Stimulated activated CD4-positive, alpha-beta T cell treated with anti-CD3 and anti-CD28 coated beads, TNF-alpha, amount 100 ng/mL, for 48 hours (primary cell): ENCODE data around the gene TYSND1.
"Not testable (repeated sequence)": the region's sequence is repeated elsewhere in the genome, so short reads cannot be mapped to it uniquely, and the experiment has no call there.

Experiments
- DNase-seq, 3 donors: peaks; one replicate each; pipeline ENCODE4 v3.0.0-alpha.2; 2020; ENCODE audit warnings: low read depth in 3 of 3

TYSND1 gene, protein sequence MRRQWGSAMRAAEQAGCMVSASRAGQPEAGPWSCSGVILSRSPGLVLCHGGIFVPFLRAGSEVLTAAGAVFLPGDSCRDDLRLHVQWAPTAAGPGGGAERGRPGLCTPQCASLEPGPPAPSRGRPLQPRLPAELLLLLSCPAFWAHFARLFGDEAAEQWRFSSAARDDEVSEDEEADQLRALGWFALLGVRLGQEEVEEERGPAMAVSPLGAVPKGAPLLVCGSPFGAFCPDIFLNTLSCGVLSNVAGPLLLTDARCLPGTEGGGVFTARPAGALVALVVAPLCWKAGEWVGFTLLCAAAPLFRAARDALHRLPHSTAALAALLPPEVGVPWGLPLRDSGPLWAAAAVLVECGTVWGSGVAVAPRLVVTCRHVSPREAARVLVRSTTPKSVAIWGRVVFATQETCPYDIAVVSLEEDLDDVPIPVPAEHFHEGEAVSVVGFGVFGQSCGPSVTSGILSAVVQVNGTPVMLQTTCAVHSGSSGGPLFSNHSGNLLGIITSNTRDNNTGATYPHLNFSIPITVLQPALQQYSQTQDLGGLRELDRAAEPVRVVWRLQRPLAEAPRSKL

DNA sequence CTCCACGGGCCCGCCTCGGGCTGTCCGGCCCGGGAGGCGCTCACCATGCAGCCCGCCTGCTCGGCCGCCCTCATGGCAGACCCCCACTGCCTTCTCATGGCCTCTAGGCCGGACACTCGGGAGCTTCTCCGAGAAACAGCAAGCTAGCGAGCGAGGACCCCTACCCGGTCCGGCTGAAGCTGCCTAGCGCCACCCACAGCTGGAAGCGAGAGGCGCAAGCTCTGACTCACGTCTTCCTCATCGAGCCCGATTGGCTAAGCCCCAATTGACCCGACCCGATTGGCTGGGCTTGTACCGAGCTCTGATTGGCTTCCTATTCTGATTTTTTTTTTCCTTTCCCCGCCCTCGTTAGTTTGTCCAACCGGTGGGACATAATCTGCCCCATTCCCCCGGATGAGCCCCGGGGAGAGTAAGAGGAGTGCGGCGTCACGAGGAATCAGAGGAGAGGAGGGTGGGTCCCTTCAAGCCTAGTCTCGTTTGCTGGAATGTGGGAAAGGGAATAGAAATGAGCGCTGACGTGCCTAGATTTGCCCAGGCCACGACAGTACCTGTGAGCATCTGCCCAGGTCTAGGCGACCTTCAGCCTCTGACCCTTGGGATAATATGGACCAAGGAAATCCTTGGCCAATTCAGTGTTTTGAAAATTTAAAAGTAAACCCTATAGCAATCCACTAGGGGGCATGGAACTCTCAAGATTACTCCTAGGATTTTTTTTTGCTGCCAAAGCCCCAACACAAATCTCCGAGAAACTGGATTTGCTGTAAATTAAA, at the start of gene TYSND1:
TYSND1 (minus strand) TSS at position 212 of the 770 bp plus-strand sequence; CDS start at position 98, 114 bp downstream.
- peak; percentile 80 to 92 (median 87) for DNase-seq

DNA sequence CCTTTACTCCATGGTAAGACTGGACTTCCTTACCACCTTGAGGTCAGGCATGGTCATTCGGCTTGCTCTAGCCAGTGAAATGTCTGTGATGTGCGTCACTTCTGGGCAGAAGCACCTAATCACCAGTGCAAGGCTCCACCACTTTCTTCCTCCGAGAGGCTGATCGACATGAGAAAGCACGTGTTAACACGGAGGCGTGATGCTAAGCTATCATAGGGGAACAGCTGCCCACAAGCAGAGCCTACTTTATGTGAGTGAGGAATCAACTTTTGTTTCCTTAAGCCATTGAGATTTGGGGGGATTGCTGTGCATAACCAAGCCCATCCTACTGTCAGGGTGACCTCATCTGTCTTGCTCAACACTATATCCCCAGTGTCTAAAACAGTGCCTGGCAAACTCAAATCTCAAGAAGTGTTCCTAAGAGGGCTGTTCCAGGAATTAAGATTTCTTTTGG, 46.9 kb upstream of the TYSND1 start:
- DNase-seq, result no peak

DNA sequence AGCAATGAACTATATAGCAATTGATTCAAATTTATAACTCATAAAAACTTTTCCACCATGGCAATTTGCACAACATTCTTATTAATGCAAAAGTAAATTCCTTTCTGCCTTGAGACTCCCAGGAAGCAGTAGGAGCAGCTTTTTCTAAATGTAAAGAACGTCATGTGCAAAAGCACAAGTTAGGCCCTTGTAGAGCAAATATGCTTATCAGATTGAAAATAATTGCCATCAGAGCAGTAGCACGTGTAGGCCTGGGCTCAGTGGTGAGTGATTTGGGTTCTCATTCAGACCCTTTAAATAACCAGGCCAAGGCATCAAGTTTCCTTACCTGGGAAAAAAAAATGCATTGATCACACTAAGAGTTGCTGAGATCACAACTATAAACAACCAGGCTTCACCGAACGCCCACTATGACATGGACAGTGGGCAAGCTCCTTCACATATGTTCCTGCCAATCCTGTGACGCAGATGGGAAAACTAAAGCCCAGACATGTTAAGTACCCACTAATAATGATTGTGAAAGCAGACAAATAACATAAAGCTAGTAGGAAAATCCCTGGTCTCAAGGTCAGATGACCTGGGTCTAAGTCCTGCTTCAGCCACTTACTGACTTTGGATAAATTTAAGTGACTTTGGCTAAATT, 45.9 kb upstream of the TYSND1 start:
- no peak for DNase-seq

DNA sequence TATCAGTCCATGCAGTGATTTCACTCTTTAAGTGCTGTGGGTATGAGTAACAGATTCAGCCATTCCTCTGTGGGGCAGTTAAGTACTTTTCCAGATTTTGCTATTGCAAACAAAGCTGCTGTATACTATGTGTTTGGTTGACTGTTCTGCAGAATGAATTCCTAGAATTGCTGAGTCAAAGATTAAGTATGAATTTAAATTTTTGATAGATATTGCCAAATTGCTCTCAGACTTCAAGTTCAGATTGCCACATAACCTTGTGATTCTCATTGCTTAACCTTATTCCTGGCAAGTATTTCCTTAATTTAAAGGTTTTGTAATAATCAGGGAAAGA, 45.4 kb upstream of the TYSND1 start:
- no peak for DNase-seq

DNA sequence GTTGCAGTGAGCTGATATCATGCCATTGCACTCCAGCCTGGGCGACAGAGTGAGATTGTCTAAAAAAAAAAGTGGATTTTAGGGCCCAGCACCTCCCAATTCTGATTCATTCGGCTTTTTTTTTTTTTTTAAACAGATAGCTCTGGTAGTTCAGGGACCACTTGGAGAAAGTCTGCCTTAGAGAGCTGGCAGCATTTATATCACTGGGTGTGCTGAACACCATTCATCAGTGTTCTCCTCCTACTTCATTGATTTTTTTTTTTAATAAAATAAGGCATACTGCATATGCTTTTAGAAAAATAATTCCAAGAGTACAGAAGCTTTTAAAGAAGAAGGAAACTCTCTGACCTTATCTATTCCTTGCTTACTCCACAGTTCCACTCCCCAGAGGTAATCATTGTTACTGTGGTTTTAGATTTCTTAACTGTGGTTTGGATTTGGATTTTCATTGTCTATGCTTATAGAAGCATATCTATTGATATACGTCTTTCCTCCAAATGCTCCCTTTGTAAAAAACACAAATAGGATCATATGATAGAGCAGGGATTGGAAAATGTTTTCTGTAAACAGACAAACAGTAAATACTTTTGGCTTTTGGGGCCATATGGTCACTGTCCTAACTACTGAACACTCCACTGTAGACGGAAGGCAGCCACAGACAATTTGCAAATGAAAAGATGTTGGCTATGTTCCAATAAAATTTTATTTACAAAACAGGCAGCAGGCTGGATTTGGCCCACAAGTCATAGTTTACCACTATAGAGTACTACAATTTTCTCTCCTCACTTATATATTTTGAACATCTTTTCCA, 44.9 kb upstream of the TYSND1 start:
- DNase-seq, result no peak

DNA sequence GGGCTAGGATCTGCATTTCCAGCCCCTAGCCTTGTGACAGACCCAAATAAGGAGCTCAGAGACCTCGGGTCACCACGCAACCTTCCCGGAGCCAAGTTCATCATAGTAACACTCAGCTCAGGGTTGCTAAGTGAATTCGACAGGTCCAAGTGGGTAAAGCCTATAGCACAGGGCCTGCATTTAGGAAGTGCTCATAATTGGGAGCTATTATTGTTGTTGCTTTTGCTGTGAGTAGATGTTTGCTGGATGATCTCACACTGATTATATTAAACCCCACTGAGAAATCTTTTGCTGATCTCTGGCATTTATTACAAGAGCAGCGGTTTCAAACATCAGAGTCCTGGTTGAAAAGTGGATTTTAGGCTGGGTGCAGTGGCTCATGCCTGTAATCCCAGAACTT, 44.1 kb upstream of the TYSND1 start:
- no peak for DNase-seq

DNA sequence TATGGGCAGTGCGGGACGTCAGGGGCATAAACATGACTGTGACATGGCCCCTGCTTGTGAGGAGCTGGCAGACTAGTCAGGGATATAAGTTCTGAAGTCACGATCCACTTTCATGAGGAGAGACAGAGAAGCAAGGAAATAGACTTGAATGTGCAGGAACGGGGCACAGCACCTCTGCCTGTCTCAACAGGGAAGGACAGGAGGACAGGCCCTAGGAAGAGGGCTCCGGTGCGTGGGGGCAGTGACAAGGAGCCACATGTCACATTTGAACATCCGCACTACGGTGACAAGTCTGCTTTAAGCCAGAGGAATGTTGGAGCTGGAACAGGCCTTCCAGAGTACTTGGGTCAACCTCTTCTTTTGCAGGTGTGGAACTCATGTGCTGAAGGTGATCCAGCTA, 43.6 kb upstream of the TYSND1 start:
- DNase-seq, result no peak

DNA sequence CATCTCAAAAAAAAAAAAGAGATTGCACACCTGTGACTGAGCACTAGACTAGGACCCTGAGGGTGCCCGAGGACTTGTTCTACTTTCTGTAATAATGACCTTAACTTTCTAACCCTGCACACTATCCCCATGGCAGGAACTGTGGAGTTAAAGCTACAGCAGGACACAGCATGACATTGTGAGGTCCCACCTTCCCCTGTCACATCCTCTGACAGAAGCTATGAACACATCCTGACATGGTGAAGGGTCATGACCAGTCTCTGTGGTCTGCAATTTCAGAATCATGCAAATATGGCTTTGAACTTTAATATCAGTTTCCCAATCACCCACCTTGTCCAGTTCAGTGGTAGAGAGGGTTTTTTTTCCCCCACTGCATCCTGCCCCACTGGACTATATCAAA, 42.3 kb upstream of the TYSND1 start:
- no peak for DNase-seq

DNA sequence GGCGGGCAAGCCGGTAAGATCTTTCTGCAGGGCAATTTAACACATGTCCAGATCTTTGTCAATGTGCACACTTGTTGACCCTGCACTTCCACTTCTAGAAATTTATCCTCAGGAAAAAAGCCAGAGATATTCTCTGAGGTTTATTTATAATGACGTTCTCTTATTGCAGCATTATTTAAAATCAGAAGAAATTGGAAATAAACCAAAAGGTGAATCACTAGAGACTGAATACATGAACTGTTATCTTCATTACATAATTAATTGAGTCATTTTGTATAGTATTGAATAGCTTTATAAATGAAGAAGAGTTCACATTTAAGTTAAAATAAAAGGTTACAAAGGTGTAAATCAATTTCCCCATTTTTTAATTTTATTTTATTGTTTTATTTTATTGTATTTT, 40.1 kb upstream of the TYSND1 start:
- no peak for DNase-seq

DNA sequence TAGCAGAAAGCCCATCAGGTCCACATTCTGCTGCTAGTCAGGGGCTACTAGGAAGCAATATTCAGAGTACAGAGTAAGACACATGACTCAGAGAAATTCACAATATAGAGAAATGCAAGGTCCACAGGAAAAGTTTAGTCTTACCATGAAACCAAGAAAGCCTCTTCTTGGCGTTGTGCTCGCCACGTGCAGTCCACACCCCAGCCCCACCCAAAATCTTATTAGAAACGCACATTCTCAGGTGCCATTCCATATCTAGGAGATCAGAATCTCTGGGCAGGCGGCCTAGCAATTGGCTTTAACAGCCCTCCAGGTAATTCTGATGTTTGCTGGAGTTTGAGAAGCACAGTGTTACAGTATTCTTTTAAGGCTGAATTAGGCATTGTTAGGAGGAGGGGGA, 39.6 kb upstream of the TYSND1 start:
- no peak for DNase-seq

DNA sequence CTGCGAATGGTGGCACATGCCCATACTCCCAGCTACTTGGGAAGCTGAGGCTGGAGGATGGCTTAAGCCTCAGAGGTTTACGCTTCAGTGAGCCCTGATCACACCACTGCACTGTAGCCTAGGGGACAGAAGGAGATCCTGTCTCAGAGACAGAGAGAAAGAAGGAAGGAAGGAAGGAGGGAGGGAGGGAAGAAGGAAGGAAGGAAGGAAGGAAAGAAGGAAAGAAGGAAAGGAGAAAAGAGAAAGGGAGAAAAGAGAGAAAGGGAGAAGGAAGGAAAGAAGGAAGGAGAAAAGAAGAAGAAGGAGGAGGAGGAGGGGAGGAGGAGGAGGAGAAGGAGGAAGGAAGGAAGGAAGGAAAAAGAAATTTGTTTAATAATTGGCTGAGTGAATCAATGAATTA, 36.8 kb upstream of the TYSND1 start:
- no peak for DNase-seq

DNA sequence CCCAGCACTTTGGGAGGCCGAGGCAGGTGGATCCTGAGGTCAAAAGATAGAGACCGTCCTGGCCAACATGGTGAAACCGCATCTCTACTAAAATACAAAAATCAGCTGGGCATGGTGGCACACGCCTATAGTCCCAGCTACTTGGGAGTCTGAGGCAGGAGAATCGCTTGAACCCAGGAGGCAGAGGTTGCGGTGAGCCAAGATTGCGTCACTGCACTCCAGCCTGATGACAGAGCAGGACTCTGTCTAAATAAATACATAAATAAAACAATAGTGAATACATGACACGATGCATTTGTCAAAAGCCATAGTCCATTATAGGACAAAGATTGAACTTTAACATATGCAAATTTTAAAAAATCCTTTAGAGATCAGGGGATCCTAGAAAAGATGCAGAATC, 32.7 kb upstream of the TYSND1 start:
- not testable (repeated sequence) for DNase-seq

DNA sequence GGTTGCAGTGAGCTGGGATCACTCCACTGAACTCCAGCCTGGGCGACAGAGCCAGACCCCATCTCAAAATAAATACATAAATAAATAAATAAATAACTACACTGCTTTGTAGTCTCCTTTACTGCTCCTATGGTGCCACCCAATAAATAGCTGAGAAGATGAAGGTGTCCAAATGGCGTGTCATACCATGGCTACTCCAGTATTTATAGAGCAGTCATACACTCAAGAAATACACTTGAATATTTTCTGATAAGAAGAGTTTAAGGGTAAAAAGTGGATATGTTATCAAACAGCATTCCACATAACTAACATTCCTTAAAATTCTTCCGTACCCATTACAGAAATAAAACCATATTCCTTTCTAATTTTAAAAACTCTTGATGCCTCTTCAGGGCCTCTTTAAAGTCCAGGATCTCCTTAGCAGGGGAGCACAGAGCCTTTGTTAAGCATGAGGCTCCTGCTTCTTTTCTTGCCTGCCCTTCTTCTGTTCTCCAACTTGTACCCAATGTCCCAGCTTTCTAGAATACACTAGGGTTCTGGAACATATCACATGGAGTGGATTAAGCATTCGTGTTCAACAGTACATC, 31.7 kb upstream of the TYSND1 start:
- DNase-seq, result no peak

DNA sequence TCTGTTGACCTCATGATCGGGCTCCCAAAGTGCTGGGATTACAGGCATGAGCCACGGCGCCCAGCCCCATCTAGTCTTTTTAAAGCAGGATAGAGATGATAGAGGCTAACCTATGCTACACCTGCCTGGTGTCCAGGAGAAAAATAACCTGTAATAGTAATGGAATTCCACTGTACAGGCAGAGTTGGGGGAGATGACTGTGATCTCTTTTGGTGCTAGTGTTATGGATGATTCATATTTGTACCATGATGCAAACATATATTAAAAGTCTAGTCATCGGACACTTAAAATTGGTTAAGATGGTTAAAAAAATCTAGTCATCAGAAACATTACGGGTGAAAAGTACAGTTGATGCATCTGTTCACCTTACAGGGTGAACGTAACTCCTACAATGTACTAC, 29.9 kb upstream of the TYSND1 start:
- no peak for DNase-seq

DNA sequence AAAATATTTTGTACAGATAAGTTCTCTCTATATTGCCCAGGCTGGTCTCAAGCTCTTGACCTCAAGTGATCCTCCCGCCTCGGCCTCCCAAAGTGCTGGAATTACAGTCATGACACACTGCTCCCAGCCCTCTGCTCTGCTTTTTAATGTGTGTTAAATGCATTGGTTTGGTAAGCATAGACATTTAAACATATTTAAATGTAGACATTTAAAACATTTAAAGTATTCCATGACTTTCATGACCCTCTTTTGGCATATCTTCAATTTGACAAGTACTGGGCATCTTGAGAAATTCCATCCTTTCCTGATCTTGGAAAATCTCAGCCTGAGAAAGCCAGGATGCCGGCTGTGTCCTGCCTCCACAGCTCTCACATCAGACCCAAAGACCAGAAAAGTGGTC, 29.0 kb upstream of the TYSND1 start:
- DNase-seq, result no peak

DNA sequence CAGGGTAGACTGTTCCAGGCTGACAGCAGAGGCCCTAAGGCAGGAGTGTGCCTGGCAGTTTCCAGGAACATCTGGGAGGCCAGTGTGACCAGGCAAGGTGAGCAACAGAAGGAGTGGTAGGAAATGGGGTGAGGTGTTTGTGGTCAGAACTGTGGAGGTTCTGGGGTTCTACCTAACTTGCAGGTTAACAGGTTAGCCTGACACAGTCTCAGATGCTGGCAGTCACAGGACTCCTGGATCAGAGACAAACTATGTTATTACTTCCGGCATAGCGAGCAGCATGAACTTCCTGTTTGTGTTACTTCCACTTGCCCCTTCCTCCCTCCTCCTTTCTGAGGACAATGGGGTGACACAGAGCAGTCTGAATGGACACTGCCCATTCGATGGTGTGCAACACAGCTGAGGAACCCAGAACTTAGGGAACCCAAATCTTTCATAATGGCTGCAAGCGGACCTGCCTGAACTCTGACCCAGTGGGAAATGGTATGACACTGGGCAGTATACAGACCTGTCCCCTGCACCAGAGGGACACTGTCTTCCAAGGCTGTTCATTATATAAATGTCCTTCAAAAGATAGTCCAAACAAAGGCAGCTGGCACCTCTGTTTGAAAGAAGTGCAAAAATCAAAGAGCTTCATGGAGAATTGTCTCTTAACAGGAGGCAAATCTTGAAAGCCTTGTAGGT, 27.7 kb upstream of the TYSND1 start:
- peak in 1 of 3 donors; percentile 6 for DNase-seq

DNA sequence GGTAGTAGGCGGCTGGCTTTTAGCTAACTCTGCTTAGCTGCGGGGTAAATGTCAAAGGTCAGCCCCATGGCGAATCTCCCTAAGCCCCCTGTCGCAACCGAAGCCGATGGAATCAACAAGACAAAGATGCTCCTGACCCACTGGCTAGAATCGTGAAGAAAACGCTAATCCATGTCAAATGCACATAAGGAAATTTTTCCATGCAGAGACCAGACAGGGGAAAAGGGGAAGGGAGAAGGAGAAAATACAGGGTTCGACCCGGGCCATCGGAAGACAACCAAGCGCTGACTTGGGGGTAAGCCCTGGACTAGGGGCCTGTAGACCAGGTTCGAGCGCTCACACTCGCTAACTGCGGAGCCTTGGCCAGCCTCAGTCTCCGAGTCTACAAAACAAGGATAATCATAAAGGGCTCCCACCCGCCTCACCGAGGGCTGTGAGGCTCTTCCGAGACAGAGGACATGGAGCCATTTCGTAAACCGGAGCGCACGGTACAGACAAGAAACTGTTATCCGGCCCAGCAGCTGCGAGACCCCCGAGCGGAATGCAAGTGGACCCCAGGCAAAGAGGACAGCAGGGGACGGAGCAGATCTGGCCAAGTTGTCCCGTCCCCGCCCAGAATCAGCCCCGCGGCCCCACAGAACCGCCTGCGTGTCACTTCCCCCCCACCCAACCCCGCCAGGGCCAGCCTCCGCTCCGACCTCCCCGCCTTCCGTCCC, 23.3 kb upstream of the TYSND1 start:
- no peak for DNase-seq

DNA sequence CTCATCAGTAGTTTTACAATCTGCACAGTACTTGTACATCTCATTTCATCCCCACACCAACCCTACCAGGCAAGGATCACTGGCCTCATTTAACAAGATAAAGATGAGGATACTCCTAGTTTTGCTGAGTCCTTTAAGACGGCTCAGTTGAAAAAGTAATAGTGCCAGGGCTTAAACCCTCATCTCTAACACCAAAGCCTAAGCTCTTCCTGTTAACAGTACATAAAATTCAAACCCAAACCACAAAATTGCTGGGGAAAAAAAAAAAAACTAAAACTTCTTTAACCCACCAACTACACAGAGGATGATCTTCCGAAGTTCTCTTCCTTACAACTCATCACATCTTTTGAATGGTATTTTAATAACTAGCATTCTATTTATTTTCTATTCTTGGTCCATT, 22.5 kb upstream of the TYSND1 start:
- DNase-seq, result no peak

DNA sequence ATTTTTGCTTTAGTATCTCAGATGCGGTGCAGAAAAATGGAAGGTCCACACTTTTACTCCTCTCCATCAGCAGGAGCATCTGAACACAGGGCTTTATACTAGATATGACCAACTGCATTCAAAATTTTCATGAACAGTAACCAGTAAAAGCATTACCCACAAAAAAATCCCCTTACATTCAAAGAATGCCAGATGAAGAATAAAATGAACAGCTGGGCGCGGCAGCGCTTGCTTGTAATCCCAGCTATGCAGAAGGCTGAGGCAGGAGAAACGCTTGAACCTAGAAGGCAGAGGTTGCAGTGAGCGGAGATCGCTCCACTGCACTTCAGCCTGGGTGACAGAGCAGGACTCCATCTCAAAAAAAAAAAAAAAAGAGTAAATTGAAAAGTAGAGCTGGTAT, 20.7 kb upstream of the TYSND1 start:
- DNase-seq, result no peak

DNA sequence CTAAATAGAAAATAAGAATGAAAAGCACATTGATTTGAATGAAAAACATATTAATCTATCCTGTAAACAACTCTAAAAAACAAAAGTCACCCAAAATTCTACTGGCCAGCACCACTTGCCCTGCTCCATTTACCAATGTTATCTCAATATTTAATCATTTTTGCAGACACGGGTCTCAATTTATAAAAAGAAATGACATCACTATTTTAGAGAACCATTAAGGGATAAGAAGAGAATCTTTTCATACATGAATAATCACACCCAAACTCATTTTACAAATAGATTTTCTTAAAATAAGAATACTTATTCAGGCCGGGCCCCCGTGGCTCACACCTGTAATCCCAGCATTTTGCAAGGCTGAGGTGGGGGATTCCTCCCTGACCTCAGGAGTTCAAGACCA, 19.9 kb upstream of the TYSND1 start:
- DNase-seq, result no peak
